Natural killer cell (primary cell): ENCODE data around the gene DSTN. TPM values are rescaled to one million over a fixed set of nuclear protein-coding genes. Genes with fewer than 3 reads are reported as not detected.

Experiments used
- ATAC-seq, 3 donors: fragments of 150-1000 bp in 2 of 3; fragments of 200-7000 bp in 1 of 3; cut with Tn5 transposase; 1 replicate in 1 of 3; 2 replicates in 2 of 3; pipeline ENCODE4 v1.10.0; 2021; ENCODE audit warnings: mild to moderate bottlenecking in 2 of 3, moderate library complexity in 2 of 3
- DNase-seq, 2 donors: peaks; one replicate each; pipeline versions ENCODE4 v3.0.0 to v3.0.0-alpha.2; 2013 to 2021; ENCODE audit warnings: mixed read lengths in 1 of 2
- H3K27ac ChIP-seq: one replicate; pipeline ENCODE4 v1.5.1; 2013; ENCODE audit warnings: mild to moderate bottlenecking, low read length
- H3K27me3 ChIP-seq: one replicate; pipeline ENCODE4 v1.6.1; 2013; ENCODE audit warnings: low read length; ENCODE audit not compliant: control insufficient read depth, insufficient read depth
- H3K36me3 ChIP-seq: one replicate; pipeline ENCODE4 v1.6.1; 2013; ENCODE audit warnings: low read length; ENCODE audit not compliant: control insufficient read depth, insufficient read depth
- H3K4me1 ChIP-seq: one replicate; pipeline ENCODE4 v1.6.1; 2013; ENCODE audit warnings: low read length; ENCODE audit not compliant: control insufficient read depth, insufficient read depth
- H3K4me3 ChIP-seq: one replicate; pipeline ENCODE4 v1.5.1; 2013; ENCODE audit warnings: low read length
- H3K9me3 ChIP-seq: one replicate; pipeline ENCODE4 v1.6.1; 2013; ENCODE audit warnings: low read length; ENCODE audit not compliant: control insufficient read depth, insufficient read depth
- H3K27ac Mint-ChIP-seq, 2 donors: one replicate each; pipeline ENCODE4 v1.8.0; 2022; ENCODE audit warnings: mild to moderate bottlenecking in 2 of 2, mixed read lengths in 2 of 2, moderate library complexity in 1 of 2
- H3K27me3 Mint-ChIP-seq, 2 donors: one replicate each; pipeline ENCODE4 v1.8.0; 2022; ENCODE audit warnings: low read depth in 2 of 2, mixed read lengths in 2 of 2
- H3K36me3 Mint-ChIP-seq: one replicate; pipeline ENCODE4 v1.8.0; 2022; ENCODE audit warnings: mixed read lengths
- H3K4me1 Mint-ChIP-seq, 2 donors: one replicate each; pipeline ENCODE4 v1.8.0; 2022; ENCODE audit warnings: mixed read lengths in 2 of 2
- H3K4me3 Mint-ChIP-seq: one replicate; pipeline ENCODE4 v1.8.0; 2022; ENCODE audit warnings: mild to moderate bottlenecking, moderate library complexity, mixed read lengths
- H3K9me3 Mint-ChIP-seq, 2 donors: one replicate each; pipeline ENCODE4 v1.8.0; 2022; ENCODE audit warnings: mixed read lengths in 2 of 2
- WGBS: methylation state at CpG from one replicate; pipeline ENCODE4 v1.1.7; 2013; ENCODE audit warnings: missing lambda C conversion rate; ENCODE audit not compliant: insufficient coverage; 5-methylcytosine and 5-hydroxymethylcytosine counted together
- intact Hi-C: fragments of 100-400 bp; cut with micrococcal nuclease; formaldehyde crosslinking; loops from one replicate; pipeline ENCODE4 v1.14.2; 2022
- total RNA-seq, 4 donors: library from RNA; stranded (reverse); fragments of 120-200 nt in 1 of 4; gene quantifications; one replicate each; pipeline versions ENCODE4 v1.2.3 to v1.2.4, GENCODE V29; 2013 to 2022
- TF ChIP-seq, protein P1 (sequence below): fragments of 200-600 bp; IDR thresholded peaks from one replicate; pipeline ENCODE4 v1.8.0; 2022; ENCODE audit warnings: antibody characterized with exemption

The DSTN gene
- total RNA-seq, 3 donors from 2014 or later (not counting 1 experiment from before 2014, with no cell fraction given), result 47.5 to 73.5 (median 70.0) TPM

DNA sequence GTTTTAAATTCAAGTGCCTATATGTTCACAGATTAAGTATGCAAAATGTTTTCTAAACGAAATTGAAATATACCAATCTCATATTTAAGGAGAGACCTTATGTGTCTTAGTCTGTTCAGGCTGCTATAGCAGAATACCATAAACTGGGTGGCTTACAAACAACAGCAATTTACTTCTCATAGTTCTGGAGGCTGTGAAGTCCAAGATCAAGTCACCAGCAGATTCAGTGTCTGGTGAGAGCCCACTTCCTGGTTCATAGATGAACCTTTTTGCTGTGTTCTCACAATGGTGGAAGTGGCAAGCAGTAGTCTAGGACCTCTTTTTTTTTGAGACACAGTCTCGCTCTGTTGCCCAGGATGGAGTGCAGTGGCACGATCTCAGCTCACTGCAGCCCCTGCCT lies 3.5 kb upstream of the DSTN start:
- Histone ChIP-seq H3K27ac (no peak overlapping the region), H3K36me3 (no peaks in the 10 kb centered on the region), H3K9me3 (no peaks in the 10 kb centered on the region), H3K27me3 (peaks cover 9% of the 10 kb centered on the region), H3K4me3 (no peak overlapping the region), H3K4me1 (peaks cover 11% of the 10 kb centered on the region)
- 88% methylated on average over 2 of the region's 3 CpGs for WGBS
- peaks cover 13 to 15% of the 10 kb centered on the region in 2 donors for H3K4me1 Mint-ChIP-seq
- TF ChIP-seq, protein P1, sequence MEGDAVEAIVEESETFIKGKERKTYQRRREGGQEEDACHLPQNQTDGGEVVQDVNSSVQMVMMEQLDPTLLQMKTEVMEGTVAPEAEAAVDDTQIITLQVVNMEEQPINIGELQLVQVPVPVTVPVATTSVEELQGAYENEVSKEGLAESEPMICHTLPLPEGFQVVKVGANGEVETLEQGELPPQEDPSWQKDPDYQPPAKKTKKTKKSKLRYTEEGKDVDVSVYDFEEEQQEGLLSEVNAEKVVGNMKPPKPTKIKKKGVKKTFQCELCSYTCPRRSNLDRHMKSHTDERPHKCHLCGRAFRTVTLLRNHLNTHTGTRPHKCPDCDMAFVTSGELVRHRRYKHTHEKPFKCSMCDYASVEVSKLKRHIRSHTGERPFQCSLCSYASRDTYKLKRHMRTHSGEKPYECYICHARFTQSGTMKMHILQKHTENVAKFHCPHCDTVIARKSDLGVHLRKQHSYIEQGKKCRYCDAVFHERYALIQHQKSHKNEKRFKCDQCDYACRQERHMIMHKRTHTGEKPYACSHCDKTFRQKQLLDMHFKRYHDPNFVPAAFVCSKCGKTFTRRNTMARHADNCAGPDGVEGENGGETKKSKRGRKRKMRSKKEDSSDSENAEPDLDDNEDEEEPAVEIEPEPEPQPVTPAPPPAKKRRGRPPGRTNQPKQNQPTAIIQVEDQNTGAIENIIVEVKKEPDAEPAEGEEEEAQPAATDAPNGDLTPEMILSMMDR, result no peak
- H3K27ac Mint-ChIP-seq, result no peak overlapping the region
- no peak for DNase-seq
- no peaks in the 10 kb centered on the region for H3K9me3 Mint-ChIP-seq
- ATAC-seq, result no peak
- no peak overlapping the region for H3K4me3 Mint-ChIP-seq
- no peaks in the 10 kb centered on the region for H3K36me3 Mint-ChIP-seq
- peaks cover 0 to 5% of the 10 kb centered on the region in 2 donors for H3K27me3 Mint-ChIP-seq
- intact Hi-C loops, result no loop called here

DNA sequence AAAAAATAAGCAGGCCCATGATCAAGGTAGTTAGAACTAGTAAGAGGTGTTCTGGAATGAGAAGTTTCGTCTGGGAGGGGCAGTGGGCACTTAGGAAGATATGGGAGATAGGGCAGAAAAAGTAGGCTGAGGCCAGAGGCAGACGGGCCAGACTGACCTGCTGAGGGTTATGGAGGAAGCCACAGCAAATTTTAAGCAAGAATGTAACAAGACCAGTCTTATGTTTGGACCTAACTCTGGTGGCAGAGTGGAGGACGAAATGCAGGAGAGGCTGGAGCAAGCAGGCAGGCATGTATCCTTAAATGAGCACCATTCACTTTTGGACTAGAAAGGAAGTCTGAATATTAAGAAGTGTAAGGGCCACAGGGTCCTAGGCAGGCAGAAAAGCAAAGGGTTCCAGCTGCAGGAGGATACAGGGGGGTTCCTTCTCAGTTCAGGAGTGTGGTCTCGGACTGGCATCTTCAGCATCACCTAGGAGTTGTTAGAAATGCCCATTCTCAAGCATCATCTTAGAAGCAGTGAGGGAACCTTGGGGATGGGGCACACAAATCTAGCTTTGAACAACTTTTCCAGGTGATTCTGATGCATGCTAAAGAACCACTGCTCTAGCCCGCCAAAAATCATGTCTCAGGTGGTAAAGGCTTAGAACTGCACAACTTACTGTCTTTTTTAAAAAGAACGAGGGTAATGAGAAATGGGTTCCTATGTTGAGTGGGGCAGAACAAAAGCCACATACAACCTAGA lies 1.7 kb upstream of the DSTN start:
- peak overlapping the region; percentile 3 to 11 for H3K27ac Mint-ChIP-seq

DNA sequence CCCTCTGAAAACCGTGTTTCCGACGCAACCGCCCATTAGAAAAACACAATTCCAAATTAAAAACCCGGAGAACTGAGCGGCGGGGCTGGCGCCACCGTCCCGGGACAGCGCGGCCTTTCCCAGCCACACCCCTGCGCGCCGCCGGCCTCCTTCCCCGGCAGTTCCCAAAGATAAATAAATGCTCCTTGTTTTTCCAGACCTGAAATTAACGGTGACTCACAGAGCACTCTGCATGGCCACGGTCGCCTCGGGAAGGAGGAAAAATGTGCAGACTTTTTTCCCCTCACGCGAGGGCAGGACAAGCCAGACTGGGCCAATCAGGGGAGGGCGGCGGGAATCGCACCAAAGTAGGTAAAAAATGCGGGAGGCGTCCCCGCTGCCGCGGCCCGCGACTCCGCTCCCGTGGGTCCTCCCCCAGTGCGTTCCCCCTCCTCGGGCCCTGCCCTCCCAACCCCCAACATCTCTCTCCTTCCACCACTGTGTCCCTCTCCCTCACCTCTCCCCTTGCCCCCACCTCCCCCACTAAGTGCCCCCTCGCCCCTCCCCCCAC lies 828 bp upstream of the DSTN start:
- WGBS, result 8% methylated on average over 35 of the region's 38 CpGs
- H3K36me3 Mint-ChIP-seq, result no peaks in the 10 kb centered on the region
- H3K9me3 Mint-ChIP-seq, result no peaks in the 10 kb centered on the region
- peaks cover 11% of the 10 kb centered on the region for H3K4me1 ChIP-seq
- peaks cover 9% of the 10 kb centered on the region for H3K27me3 ChIP-seq
- DNase-seq (peak in 1 of 2 donors; percentile 37), ATAC-seq (no peak)
- H3K27ac Mint-ChIP-seq, result peak overlapping the region; percentile 3 to 97
- H3K9me3 ChIP-seq, result no peaks in the 10 kb centered on the region
- H3K4me3 Mint-ChIP-seq, result peak overlapping the region; percentile 78
- H3K4me1 Mint-ChIP-seq, result peaks cover 35% of the 10 kb centered on the region in 2 donors
- H3K4me3 ChIP-seq, result peak overlapping the region; percentile 12
- no peak overlapping the region for H3K27ac ChIP-seq
- peaks cover 0 to 5% of the 10 kb centered on the region in 2 donors for H3K27me3 Mint-ChIP-seq
- TF ChIP-seq, protein P1, result no peak
- intact Hi-C loops, result loop anchor here (1.0 kb wide), 1 partner anchor 32 kb away; no protein-coding TSS in a partner anchor
- no peaks in the 10 kb centered on the region for H3K36me3 ChIP-seq

More for the DNA sequence above, 1.7 kb upstream of the DSTN start:
- Mint-ChIP-seq H3K4me3 (peak overlapping the region; percentile 78), H3K9me3 (no peaks in the 10 kb centered on the region), H3K4me1 (peaks cover 30 to 31% of the 10 kb centered on the region in 2 donors), H3K36me3 (no peaks in the 10 kb centered on the region), H3K27me3 (peaks cover 0 to 5% of the 10 kb centered on the region in 2 donors)
- H3K9me3 ChIP-seq, result no peaks in the 10 kb centered on the region
- intact Hi-C loops, result no loop called here
- ATAC-seq, result no peak
- H3K4me3 ChIP-seq, result no peak overlapping the region
- peaks cover 11% of the 10 kb centered on the region for H3K4me1 ChIP-seq
- WGBS, result 84% methylated on average over 6 of the region's 6 CpGs
- no peaks in the 10 kb centered on the region for H3K36me3 ChIP-seq
- no peak overlapping the region for H3K27ac ChIP-seq
- DNase-seq, result peak in 1 of 2 donors; percentile 11
- H3K27me3 ChIP-seq, result peaks cover 9% of the 10 kb centered on the region
- TF ChIP-seq, protein P1, result no peak
